Dermis blood vessel endothelial cell (primary cell): ENCODE data around the gene SMIM7. TPM values are rescaled to one million over a fixed set of nuclear protein-coding genes. Genes with fewer than 3 reads are reported as not detected.

Experiments
- total RNA-seq: library from RNA; depleted of rRNA; stranded (reverse); fragments of >200 nt; gene quantifications from 2 replicates; pipeline ENCODE4 v1.2.3, GENCODE V29; 2014

SMIM7 gene
- total RNA-seq, 1 donor from 2014 or later = 108 TPM

Other genes with a start within 250 kb of the SMIM7 start
- 8.7 and 11.8 TPM in 2 replicates for gene EPS15L1, start 188.2 kb downstream of the SMIM7 start, total RNA-seq
- gene CALR3, start 164.0 kb downstream of the SMIM7 start, total RNA-seq = not detected in 2 replicates
- 3.1 and 5.3 TPM in 2 replicates for gene C19orf44, start 163.8 kb downstream of the SMIM7 start, total RNA-seq
- 2.7 and 10.3 TPM in 2 replicates for gene CHERP, start 117.7 kb downstream of the SMIM7 start, total RNA-seq
- 24.5 and 34.1 TPM in 2 replicates for gene SLC35E1, start 87.7 kb downstream of the SMIM7 start, total RNA-seq
- gene MED26, start 31.9 kb downstream of the SMIM7 start, total RNA-seq = 5.3 and 5.4 TPM in 2 replicates
- 2.0 and 2.7 TPM in 2 replicates for gene TMEM38A, start 995 bp upstream of the SMIM7 start, total RNA-seq
- gene NWD1, start 59.7 kb upstream of the SMIM7 start, total RNA-seq = under 0.01 TPM in 1 of 2 replicates, not detected in the other
- gene SIN3B, start 169.3 kb upstream of the SMIM7 start, total RNA-seq = 38.5 and 43.0 TPM in 2 replicates
- 3.0 and 14.0 TPM in 2 replicates for gene F2RL3, start 228.9 kb upstream of the SMIM7 start, total RNA-seq